Subcutaneous adipose tissue (tissue), 4 donors: ENCODE data around the gene ACSF3. TPM values are rescaled to one million over a fixed set of nuclear protein-coding genes. Genes with fewer than 3 reads are reported as not detected.

Experiments used
- total RNA-seq, 4 donors: library from RNA; depleted of rRNA; stranded (reverse); fragments of >200 nt; gene quantifications; one replicate each; pipeline ENCODE4 v1.1.0, GENCODE V29; 2016
- TF ChIP-seq, protein P1 (sequence below): fragments of 450-650 bp; IDR thresholded peaks from one replicate; pipeline ENCODE4 v1.5.1; 2016; ENCODE audit warnings: low read depth, mild to moderate bottlenecking, control low read depth, antibody characterized with exemption, moderate library complexity

Gene ACSF3
- total RNA-seq, 4 donors from 2014 or later = 17.4 to 40.1 (median 22.5) TPM

DNA sequence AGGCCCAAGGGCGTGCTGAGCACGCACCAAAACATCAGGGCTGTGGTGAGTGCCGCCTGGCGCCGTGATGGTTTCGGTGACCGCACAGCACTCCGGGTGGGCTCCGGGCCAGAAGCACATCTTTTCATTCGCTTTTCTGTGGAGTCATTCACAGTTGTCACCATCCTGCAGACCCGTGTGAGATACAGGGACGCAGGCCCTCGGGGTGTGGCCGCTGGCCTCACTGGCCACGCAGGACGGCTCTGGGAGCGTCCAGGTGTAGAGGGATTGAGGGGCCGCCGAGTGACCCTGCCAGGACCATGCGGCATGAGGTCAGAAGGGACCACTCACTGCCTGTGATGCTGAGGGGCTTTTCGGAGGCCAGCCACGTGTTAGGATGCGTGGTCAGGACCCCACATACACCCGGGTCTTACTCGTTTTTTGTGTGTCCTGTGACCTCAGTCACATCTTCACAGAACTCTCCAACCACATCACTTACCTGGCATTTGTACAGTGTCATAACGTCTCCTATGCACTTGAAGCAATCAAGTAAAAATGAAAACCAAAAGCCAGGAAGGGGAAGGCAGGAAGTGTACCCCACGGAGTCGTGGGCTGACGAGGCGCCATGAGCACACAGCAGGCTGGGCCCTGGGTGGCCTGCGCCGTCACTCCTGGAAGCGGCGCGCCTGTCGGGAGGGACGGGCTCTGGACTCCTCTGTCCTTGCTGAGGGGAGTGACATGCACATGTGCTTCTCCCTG, 7.8 kb downstream of the ACSF3 start:
- TF ChIP-seq, protein P1, sequence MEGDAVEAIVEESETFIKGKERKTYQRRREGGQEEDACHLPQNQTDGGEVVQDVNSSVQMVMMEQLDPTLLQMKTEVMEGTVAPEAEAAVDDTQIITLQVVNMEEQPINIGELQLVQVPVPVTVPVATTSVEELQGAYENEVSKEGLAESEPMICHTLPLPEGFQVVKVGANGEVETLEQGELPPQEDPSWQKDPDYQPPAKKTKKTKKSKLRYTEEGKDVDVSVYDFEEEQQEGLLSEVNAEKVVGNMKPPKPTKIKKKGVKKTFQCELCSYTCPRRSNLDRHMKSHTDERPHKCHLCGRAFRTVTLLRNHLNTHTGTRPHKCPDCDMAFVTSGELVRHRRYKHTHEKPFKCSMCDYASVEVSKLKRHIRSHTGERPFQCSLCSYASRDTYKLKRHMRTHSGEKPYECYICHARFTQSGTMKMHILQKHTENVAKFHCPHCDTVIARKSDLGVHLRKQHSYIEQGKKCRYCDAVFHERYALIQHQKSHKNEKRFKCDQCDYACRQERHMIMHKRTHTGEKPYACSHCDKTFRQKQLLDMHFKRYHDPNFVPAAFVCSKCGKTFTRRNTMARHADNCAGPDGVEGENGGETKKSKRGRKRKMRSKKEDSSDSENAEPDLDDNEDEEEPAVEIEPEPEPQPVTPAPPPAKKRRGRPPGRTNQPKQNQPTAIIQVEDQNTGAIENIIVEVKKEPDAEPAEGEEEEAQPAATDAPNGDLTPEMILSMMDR = no peak

GRCh38 chr16:89102041-89102471, 8.4 kb downstream of the ACSF3 start:
- TF ChIP-seq, protein P1 = no peak

DNA sequence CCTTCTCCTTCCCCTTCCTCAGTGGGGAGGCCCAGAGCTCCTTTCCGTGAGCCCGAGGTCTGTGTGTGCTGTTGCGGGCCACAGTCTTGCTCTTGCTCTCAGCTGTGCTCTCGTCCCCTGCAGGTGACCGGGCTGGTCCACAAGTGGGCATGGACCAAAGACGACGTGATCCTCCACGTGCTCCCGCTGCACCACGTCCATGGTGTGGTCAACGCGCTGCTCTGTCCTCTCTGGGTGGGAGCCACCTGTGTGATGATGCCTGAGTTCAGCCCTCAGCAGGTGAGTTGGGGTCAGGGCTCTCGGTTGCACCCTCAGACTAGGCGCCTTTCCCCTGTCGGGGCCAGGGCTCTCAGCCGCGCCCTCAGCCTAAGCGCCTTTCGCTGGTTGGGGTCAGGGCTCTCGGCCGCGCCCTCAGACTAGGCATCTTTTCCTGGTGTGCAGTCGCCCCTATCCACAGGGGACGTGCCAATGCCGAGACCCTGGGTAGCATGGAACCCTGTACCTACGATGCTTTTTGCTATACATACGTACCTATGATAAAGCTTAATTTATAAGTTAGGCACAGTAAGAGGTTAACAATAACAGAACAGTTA, 8.9 kb downstream of the ACSF3 start:
- TF ChIP-seq, protein P1 = no peak

GRCh38 chr16:89103156-89103555, 9.5 kb downstream of the ACSF3 start:
- TF ChIP-seq, protein P1 = no peak

GRCh38 chr16:89103781-89104180, 10.1 kb downstream of the ACSF3 start:
- TF ChIP-seq, protein P1 = no peak

DNA sequence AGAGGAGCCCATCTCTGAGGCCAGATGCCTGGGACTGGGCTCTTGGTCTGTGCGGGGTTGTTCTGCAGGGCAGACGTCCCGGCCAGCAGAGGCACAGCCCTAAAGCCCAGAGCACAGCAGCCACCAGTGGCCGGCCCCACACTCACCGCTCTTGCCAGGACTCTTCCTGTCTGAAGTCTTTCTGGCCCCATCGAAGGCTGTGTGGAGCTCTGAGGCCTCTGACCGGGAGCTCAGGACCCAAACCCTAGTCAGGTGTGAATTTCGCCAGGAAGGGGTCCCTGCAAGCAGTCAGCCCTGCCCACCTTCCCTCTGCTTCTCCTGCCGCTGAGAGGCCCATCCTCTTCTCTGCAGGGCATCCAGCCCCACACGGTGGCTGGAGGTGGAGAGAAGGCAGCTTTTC, 10.7 kb downstream of the ACSF3 start:
- TF ChIP-seq, protein P1 = no peak

DNA sequence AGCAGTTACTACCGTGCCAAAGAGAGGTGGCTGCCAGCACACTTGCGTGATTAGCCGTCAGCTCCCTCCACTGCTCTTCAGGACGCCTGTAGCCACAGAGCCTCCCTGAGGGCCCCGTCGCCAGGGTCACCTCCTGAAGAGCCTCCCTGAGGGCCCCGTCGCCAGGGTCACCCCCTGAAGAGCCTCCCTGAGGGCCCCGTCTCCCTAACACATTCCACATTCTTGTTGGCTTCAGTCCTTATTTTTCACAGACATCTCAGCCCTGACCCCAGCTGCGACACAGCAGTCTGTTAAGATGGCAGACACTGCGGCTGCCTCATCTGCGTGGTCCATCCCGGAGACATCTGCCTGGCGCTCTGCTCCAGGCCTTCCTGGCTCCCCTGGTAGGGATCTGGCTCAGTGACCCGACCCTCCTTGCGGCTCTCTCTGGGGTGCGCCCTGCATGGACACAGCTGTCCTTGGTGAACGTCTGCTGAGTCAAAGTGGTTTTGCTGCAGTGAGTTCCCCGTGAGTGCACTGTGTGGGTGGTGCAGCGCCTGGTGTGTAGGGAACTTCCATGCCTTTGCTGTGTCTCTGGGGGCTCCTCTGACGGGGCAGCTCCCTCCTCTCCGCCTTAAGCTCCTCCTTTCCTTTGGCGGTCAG, 11.4 kb downstream of the ACSF3 start:
- TF ChIP-seq, protein P1 = no peak
